Measurements from ENCODE around the gene DDOST. TPM values are rescaled to one million over a fixed set of nuclear protein-coding genes. Genes with fewer than 3 reads are reported as not detected.
"Not testable (repeated sequence)": the region's sequence is repeated elsewhere in the genome, so short reads cannot be mapped to it uniquely, and the experiment has no call there.

DDOST gene
- total RNA-seq, 1 donor from 2014 or later = 314 TPM

DNA sequence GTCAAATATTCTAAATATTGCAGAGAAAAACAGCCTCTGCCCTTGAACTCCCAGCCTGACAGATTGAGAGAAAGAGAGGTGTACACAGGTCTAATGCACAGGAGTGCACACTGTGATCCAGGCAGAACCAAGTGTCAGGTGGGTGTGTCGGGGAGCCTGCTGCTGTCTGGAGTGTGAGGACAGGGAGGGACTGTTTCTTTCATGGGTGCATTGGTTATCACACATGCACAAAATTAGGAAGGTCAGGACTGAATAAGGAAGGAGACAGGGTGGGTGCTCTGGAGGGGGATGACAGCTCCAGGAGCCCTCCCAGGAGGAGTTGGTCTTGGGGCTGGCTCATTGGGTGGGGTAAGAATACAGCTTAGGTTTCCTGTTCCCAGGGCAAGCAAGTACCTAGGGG is 41.2 kb downstream of the DDOST start:
- DNase-seq = no peak

DNA sequence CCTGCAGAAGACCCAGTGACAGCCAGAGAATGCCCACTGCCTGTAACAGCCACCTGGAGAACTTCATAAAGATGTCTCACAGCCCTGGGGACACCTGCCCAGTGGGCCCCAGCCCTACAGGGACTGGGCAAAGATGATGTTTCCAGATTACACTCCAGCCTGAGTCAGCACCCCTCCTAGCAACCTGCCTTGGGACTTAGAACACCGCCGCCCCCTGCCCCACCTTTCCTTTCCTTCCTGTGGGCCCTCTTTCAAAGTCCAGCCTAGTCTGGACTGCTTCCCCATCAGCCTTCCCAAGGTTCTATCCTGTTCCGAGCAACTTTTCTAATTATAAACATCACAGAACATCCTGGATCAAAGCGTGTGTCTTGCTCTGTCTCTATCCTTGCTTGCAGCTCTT is 42.6 kb downstream of the DDOST start:
- no peak for DNase-seq

DNA sequence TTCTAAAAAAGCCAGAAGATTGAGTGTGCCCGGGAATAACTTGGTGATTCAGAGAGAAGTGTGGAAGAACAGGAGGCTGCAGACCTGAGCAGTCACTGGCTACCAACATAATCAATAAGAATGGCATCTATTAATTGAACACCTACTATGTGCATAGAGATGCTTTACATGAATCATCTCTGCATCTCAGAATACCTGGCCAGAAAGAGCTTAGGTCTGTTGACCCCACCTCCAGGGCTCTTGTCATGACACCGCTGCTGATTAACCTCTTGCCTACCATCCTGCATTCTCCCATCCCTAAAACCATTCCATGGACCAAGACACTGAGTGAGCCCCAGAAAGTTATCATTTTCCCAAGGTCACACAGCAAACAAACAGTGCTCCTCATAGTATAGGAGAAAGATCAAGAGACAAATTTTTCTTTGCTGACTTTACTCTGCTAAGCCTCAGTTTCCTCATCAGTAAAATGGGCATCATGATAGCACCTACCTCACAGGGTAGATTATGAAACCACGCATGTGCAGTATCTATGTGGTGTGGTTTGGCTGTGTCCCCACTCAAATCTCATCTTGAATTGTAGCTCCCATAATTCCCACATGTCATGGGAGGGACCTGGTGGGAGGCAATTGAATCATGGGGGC is 44.2 kb downstream of the DDOST start:
- DNase-seq = no peak

DNA sequence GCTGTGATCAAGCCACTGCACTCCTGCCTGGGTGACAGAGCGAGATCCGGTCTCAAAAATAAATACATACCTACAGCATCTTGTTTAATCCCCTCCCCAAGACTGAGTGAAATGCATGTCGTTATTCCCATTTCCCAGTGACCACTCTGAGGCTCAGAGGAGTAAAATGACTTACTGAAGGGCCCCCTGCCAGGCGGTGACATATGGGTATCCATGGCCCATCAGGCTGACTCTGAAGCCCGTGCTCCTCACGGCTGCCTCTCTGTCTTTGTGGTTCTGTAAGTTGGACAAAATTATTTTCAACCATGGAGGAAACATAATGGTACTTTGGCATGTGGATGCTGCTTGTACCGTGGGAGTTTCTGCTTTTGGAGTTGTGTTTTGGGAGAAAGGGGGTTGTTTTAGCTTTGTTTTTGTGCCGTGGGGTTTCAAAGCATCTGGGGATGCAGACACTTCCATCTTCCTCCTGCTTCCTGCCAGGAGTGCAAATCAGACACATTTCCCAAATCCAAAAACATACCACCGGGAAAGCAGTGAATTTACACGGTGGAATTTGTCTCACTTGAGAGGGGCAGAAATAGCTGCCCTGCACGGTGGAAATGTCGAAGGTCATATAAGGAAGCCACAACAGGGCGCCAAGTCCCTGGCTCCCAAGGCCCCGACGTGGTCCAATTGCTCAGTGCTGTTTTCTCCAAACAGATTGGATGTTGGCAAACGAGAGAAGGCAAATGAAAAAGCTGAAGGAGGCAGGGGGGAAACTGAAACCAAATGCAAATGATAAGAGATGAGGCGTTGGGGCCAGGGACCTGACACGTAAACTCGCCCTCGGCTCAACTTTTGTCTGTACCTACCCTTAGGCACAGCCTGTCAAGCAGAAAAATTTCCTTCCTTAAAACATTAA is 45.0 kb downstream of the DDOST start:
- no peak for DNase-seq

DNA sequence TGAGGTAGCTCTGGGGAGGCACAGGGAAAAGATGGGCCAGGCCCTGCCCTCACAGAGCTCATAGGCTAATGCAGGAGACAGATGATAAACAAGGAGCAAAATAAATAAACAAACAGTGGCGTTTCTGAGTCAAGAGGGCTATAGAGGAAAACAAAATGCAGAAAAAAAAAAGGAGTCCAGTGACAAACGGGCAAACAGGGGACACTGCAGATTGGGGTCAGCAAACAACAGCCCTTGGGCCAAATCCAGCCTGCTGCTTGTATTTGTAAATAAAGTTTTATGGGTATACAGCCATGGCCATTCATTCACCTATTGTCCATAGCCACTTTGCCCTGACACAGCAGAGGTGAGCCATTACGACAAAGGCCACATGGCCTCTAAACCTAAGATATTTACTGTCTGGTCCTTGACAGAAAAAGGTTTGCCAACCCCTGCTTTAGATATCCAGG is 47.0 kb downstream of the DDOST start:
- DNase-seq = no peak

DNA sequence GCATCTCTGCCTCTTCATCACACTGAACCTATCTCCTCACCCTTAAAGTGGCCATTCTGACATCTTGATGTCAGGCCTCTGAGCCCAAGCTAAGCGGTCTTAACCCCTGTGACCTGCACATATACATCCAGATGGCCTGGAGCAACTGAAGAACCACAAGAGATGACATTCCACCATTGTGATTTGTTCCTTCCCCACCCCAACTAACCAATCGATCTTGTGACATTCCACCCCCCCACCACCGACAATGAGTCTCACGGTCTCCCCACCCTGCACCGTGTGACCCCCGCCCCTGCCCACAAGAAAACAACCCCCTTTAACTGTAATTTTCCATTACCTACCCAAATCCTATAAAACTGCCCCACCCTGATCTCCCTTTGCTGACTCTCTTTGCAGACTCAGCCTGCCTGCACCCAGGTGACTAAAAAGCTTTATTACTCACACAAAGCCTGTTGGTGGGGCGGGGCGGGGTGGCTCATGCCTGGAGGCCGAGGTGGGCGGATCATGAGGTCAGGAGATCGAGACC is 48.9 kb downstream of the DDOST start:
- DNase-seq = no peak

DNA sequence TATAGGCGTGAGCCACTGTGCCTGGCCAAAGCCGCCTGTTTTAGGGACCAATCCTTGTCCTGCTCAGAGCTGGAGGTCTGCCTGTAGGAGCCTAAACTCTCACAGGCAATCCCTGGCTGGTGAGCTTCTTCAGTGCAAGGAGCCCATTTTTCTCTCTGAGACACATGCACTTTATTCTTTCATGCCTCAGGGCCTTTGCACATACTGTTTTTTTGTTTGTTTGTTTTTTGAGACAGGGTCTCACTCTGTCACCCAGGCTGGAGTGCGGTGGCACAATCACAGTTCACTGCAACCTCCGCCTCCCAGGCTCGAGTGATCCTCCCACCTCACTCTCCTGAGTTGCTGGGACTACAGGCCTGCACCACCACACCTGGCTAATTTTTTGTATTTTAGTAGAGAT is 49.5 kb downstream of the DDOST start:
- no peak for DNase-seq

DNA sequence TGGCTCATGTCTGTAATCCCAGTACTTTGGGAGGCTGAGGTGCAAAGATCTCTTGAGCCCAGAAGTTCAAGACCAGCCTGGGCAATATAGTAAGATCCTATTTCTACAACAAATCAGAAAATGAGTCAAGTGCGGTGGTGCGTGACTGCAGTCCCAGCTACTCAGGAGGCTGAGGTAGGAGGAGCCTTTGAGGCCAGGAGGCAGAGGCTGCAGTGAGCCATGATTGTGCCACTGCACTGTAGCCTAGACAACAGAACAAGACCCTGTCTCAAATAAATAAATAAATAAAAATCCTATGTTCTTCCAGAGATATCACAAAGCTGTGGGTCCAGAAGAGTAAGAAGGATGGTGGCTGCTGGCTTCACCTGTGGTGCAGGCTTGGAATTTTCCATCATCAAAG is 50.2 kb downstream of the DDOST start:
- DNase-seq = no peak

DNA sequence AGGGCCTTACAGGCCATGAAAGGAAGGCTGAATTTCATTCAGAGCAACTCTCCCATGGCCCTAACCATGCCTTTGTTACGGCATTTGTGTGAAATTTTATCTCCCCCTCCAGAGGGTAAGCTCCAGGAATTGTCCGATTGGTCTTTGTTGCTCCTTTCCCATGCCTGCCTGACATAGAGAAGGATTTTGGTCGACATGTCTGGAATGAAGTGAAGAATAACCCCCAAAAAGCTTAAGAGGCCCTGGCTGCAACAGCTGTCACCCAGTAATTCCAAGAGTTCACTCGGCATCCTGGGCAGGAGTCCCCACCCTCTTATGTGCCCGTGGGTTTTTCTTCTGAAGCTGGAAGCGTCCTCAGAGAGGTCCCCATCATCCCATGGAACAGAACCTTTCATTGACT is 51.6 kb downstream of the DDOST start:
- no peak for DNase-seq

DNA sequence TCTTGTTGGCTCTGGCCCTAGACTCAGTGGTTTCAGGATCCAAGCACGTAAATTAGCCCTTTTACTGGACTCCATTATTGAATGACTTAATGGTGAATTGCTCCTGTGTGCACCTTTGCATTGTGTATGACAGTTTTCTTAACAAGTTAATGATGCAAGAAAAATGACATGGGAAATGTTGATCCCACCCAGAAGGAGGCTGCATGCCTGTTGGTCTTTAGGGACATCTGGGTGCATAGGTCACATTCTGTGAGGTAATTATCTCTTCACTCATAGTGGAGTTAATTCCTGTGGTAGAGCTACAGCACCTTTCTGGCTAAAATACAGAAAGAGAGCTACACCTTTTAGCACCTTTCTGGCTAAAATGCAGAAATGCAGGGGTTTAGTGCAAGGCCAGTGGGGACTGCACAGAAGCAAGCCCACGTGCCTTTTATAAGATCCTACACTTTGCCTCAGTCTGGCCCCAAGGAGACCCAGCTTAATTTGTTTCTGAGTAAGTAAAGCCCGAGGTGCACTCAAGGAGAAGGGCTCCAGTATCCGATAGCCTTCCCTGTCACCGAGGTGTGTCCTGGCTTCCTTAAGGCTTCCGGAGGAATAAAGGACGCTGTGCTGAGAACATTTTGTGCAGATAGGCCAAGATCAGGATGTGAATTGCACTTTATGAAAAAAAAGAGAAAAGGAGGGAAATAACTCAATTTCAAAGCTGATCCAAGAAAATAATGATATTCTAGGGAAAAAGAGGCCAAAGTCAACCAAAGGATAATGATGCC is 54.2 kb downstream of the DDOST start:
- DNase-seq = not testable (repeated sequence)

DNA sequence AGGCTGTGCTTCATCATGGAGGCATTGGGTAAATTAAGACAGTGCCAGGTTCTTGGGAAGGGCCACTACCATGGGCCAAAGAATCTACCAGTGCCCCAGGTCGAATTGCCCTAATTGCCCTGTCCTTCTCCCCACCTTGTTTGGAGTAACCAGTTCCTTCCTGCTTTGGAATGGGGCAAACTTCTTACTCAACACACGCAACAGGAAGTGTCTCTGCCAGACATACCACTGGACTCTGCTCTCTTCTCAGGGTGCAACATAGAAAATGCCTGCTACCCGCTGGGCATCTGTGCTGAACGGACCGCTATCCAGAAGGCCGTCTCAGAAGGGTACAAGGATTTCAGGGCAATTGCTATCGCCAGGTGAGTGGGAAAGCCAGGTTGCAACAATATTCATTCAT is 56.5 kb downstream of the DDOST start:
- DNase-seq = no peak

DNA sequence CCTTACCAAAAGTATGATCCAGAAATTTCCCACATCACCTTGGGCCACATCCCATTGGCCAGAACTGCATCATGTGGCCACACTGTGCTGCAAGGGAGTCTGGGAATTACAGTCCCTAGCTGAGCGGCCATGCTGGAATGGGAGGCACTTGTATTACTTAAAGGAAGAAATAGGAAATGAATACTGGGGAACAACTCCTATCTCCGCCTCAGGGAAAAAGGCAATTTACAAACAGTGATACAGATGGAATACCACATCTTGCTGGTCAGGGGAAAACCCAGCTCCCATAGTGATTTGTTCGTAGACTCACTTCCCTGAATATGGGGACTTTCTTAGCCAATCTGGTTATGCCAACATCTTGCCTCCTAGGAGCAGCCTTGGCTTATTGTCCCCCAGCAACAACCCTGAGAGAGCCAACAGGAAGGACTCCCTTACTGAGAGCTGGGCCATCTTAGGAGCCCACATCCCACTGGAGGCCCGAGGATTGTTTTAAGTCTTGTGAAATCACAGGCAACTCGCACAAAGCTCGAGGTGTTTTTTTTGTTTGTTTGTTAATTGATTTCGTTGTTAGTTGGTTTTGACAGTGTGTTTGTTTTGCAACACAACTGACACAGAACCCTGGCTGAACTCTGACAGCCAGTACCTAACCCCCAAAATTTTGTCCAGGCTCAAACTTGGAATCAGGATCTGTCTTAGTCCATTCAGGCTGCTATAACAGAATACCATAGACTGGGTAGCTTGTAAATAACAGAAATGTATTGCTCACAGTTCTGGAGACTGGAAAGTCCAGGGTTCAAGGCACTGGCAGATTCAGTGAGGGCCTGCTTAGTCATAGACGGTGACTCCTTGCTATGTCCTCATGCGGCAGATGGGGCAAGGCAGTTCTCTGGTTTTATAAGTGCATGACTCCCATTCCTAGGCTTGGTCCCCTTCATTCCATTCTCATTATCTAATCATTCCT is 57.4 kb downstream of the DDOST start:
- DNase-seq = no peak

DNA sequence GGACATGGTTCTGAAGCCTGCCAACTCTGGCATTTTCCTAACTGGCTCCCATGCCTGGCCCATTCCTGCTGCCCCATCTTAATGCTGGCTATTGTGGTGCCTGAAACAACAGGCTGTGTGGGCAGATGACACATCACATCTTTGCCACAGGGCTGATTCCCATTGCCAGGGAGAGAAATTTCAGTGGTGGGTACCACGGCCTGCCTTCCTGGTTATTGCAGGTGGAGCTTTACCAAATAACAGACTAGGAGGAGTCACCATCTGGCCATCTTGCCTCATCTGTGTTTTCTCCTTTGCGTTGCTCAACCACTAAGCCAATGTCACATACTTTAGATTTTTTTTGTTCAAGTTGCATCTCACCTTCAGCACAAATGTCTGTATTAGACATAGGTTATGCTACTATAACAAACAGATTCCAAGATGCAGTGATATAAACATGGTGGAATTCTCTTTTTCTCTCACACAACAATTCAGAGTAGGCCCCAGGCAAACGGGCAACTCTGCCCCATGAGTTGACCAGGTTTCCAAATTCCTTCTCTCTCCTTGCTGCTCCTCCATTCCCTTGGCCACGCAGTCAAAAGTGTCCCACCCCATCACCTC is 58.2 kb downstream of the DDOST start:
- no peak for DNase-seq

Other genes with a start within 250 kb of the DDOST start
- gene CAMK2N1, start 175.2 kb downstream of the DDOST start, total RNA-seq = 3.7 and 7.8 TPM in 2 replicates
- gene MUL1, start 153.2 kb downstream of the DDOST start, total RNA-seq = 41.0 and 53.6 TPM in 2 replicates
- not detected in 2 replicates for gene FAM43B, start 108.8 kb downstream of the DDOST start, total RNA-seq
- gene CDA, start 72.3 kb downstream of the DDOST start, total RNA-seq = 2.4 and 2.6 TPM in 2 replicates
- 67.1 and 106 TPM in 2 replicates for gene PINK1, start 27.9 kb downstream of the DDOST start, total RNA-seq
- 32.3 and 39.5 TPM in 2 replicates for gene KIF17, start 56.6 kb upstream of the DDOST start, total RNA-seq
- under 0.01 and 0.42 TPM in 2 replicates for gene SH2D5, start 71.3 kb upstream of the DDOST start, total RNA-seq
- 236 and 322 TPM in 2 replicates for gene HP1BP3, start 125.9 kb upstream of the DDOST start, total RNA-seq

Measured in dermis blood vessel endothelial cell (primary cell).